Cardiac muscle cell (in vitro differentiated cells and primary cell): ENCODE results near the gene IFNL4. TPM values are rescaled to one million over a fixed set of nuclear protein-coding genes. Genes with fewer than 3 reads are reported as not detected.
A peak's percentile ranks its signal among the peaks of the same experiment; 100 is the strongest.
"Not testable (repeated sequence)": the region's sequence is repeated elsewhere in the genome, so short reads cannot be mapped to it uniquely, and the experiment has no call there.

Experiments used
- DNase-seq, 2 donors: peaks; one replicate each; pipeline versions ENCODE4 v3.0.0 to v3.0.0-alpha.2; 2010 to 2017; ENCODE audit warnings: low read depth in 1 of 2, low spot score in 1 of 2
- H3K27ac ChIP-seq: fragments of 200-600 bp; sonication (generic); 2 replicates; pipeline ENCODE4 v1.5.1; 2016
- H3K27me3 ChIP-seq: fragments of 200-600 bp; sonication (generic); 2 replicates; pipeline ENCODE4 v1.6.0; 2016; ENCODE audit warnings: control low read depth
- H3K36me3 ChIP-seq: fragments of 200-600 bp; sonication (generic); 2 replicates; pipeline ENCODE4 v1.5.1; 2016; ENCODE audit warnings: control low read depth
- H3K4me1 ChIP-seq: fragments of 200-600 bp; sonication (generic); 2 replicates; pipeline ENCODE4 v1.8.1; 2017; ENCODE audit warnings: low read depth, mild to moderate bottlenecking, mixed run types
- H3K4me3 ChIP-seq: fragments of 200-600 bp; sonication (generic); 2 replicates; pipeline ENCODE4 v1.5.1; 2016; ENCODE audit warnings: mild to moderate bottlenecking
- H3K9me3 ChIP-seq: fragments of 200-600 bp; sonication (generic); 2 replicates; pipeline ENCODE4 v1.5.1; 2017; ENCODE audit warnings: low read depth, mild to moderate bottlenecking, control low read depth
- polyA plus RNA-seq: library from polyadenylated mRNA; unstranded; fragments of >200 nt; fragmentation: Nextera tagmentation; extraction: Ambion mirVana; gene quantifications from 2 replicates; pipeline ENCODE4 v1.2.1, GENCODE V29; 2016
- total RNA-seq: library from RNA; depleted of rRNA; stranded (reverse); fragments of >200 nt; gene quantifications from 2 replicates; pipeline ENCODE4 v1.2.3, GENCODE V29; 2016
- TF ChIP-seq, protein P1 (sequence below): IDR thresholded peaks from 2 replicates; pipeline ENCODE4 v1.5.1; 2012; ENCODE audit warnings: low read depth, mild to moderate bottlenecking, low read length

Gene IFNL4
- total and polyA plus RNA-seq, 2 experiments from 2014 or later: not detected

- Histone ChIP-seq H3K27ac (no peak overlapping the region), H3K4me1 (no peaks in the 10 kb centered on the region), H3K9me3 (no peaks in the 10 kb centered on the region), H3K27me3 (peaks cover 16% of the 10 kb centered on the region), H3K4me3 (no peak overlapping the region), H3K36me3 (no peaks in the 10 kb centered on the region)
- DNase-seq: peak; percentile 56 to 76
- TF ChIP-seq, protein P1, sequence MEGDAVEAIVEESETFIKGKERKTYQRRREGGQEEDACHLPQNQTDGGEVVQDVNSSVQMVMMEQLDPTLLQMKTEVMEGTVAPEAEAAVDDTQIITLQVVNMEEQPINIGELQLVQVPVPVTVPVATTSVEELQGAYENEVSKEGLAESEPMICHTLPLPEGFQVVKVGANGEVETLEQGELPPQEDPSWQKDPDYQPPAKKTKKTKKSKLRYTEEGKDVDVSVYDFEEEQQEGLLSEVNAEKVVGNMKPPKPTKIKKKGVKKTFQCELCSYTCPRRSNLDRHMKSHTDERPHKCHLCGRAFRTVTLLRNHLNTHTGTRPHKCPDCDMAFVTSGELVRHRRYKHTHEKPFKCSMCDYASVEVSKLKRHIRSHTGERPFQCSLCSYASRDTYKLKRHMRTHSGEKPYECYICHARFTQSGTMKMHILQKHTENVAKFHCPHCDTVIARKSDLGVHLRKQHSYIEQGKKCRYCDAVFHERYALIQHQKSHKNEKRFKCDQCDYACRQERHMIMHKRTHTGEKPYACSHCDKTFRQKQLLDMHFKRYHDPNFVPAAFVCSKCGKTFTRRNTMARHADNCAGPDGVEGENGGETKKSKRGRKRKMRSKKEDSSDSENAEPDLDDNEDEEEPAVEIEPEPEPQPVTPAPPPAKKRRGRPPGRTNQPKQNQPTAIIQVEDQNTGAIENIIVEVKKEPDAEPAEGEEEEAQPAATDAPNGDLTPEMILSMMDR: no peak
Measured at GRCh38 chr19:39223703-39224279, 24.9 kb downstream of the IFNL4 start.

GRCh38 chr19:39219108-39219507 lies 29.5 kb downstream of the IFNL4 start:
- H3K36me3 ChIP-seq, H3K27ac ChIP-seq, H3K27me3 ChIP-seq, H3K4me3 ChIP-seq, H3K9me3 ChIP-seq, H3K4me1 ChIP-seq, DNase-seq: not testable (repeated sequence)

GRCh38 chr19:39218230-39219007 lies 30.2 kb downstream of the IFNL4 start:
- Histone ChIP-seq H3K4me3 (no peak overlapping the region), H3K9me3 (no peaks in the 10 kb centered on the region), H3K4me1 (no peaks in the 10 kb centered on the region), H3K36me3 (no peaks in the 10 kb centered on the region), H3K27me3 (peaks cover 10% of the 10 kb centered on the region), H3K27ac (no peak overlapping the region)
- DNase-seq: no peak
- TF ChIP-seq, protein P1: no peak

GRCh38 chr19:39217094-39217493 lies 31.6 kb downstream of the IFNL4 start:
- no peaks in the 10 kb centered on the region for H3K36me3 ChIP-seq
- H3K27ac ChIP-seq: no peak overlapping the region
- H3K9me3 ChIP-seq: no peaks in the 10 kb centered on the region
- TF ChIP-seq, protein P1: no peak
- H3K4me3 ChIP-seq: no peak overlapping the region
- H3K27me3 ChIP-seq: peaks cover 10% of the 10 kb centered on the region
- no peak for DNase-seq
- no peaks in the 10 kb centered on the region for H3K4me1 ChIP-seq

DNA sequence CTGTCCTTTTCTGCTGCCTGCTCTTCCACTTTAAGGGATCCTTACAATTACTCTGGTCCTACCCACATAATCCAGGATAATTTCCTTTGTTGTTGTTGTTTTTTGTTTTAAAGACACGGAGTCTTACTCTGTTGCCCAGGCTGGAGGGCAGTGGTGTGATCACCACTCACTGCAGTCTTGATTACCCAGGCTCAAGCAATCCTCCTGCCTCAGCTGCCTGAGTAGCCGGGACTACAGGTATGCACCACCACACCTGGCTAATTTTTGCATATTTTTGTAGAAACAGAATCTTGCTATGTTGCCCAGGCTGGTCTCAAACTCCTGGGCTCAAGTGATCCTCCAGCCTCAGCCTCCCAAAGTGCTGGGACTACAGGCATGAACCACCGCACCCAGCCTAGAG lies 33.3 kb downstream of the IFNL4 start:
- H3K27me3 ChIP-seq, H3K27ac ChIP-seq, H3K9me3 ChIP-seq, H3K36me3 ChIP-seq, H3K4me3 ChIP-seq, DNase-seq, H3K4me1 ChIP-seq: not testable (repeated sequence)

- no peaks in the 10 kb centered on the region for H3K27me3 ChIP-seq
- H3K36me3 ChIP-seq: no peaks in the 10 kb centered on the region
- H3K9me3 ChIP-seq: no peaks in the 10 kb centered on the region
- TF ChIP-seq, protein P1: peak; percentile 34
- no peaks in the 10 kb centered on the region for H3K4me1 ChIP-seq
- peak in 1 of 2 donors; percentile 18 for DNase-seq
- no peak overlapping the region for H3K4me3 ChIP-seq
- H3K27ac ChIP-seq: no peak overlapping the region
Measured at GRCh38 chr19:39212375-39212742, 36.3 kb downstream of the IFNL4 start.
